MG63 (cell line): ENCODE results near the gene CYB5R3. TPM values are rescaled to one million over a fixed set of nuclear protein-coding genes. Genes with fewer than 3 reads are reported as not detected.

Source experiments
- DNase-seq: peaks from one replicate; pipeline ENCODE4 v3.0.0-alpha.2; 2020
- H3K27me3 ChIP-seq: fragments of 250-450 bp; sonication (Bioruptor Pico); 2 replicates; pipeline ENCODE4 v1.5.1; 2020; ENCODE audit warnings: mild to moderate bottlenecking, moderate library complexity
- H3K36me3 ChIP-seq: fragments of 250-450 bp; sonication (Bioruptor Pico); 2 replicates; pipeline ENCODE4 v1.5.1; 2020; ENCODE audit warnings: mild to moderate bottlenecking, moderate library complexity
- H3K4me3 ChIP-seq: fragments of 250-450 bp; sonication (Bioruptor Pico); 2 replicates; pipeline ENCODE4 v1.5.1; 2020; ENCODE audit warnings: mild to moderate bottlenecking, moderate library complexity
- H3K9me3 ChIP-seq: fragments of 250-450 bp; sonication (Bioruptor Pico); 2 replicates; pipeline ENCODE4 v1.5.1; 2020; ENCODE audit warnings: mild to moderate bottlenecking, moderate library complexity
- total RNA-seq: library from RNA; depleted of rRNA; stranded (reverse); fragments of >200 nt; shearing (Covaris generic); gene quantifications from 2 replicates; pipeline ENCODE4 v1.2.3, GENCODE V29; 2014; ENCODE audit warnings: low replicate concordance

CYB5R3 gene
- total RNA-seq, 1 experiment from 2014 or later = 76.3 TPM

DNA sequence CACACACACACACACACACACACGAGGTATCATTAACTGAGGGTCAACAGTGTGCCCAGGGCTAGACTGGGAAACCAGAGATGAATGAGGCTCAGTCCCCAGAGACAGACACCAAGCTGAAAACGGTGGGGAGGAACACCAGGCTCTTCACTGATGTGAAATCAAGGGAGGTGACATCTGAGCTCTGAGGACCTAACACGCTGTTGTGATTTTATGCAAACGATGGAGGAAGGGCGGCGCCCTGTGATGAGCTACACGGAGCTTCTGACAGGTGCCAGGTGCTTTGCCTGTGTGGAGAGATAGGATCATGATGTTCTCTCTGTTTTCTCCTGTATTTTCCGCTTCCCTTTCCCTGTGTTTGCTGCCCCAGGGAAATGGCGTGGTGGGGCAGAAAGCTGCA, 6.5 kb upstream of the CYB5R3 start:
- DNase-seq = no peak
- Histone ChIP-seq H3K4me3 (no peak overlapping the region), H3K27me3 (no peaks in the 10 kb centered on the region), H3K9me3 (no peaks in the 10 kb centered on the region), H3K36me3 (no peaks in the 10 kb centered on the region)

DNA sequence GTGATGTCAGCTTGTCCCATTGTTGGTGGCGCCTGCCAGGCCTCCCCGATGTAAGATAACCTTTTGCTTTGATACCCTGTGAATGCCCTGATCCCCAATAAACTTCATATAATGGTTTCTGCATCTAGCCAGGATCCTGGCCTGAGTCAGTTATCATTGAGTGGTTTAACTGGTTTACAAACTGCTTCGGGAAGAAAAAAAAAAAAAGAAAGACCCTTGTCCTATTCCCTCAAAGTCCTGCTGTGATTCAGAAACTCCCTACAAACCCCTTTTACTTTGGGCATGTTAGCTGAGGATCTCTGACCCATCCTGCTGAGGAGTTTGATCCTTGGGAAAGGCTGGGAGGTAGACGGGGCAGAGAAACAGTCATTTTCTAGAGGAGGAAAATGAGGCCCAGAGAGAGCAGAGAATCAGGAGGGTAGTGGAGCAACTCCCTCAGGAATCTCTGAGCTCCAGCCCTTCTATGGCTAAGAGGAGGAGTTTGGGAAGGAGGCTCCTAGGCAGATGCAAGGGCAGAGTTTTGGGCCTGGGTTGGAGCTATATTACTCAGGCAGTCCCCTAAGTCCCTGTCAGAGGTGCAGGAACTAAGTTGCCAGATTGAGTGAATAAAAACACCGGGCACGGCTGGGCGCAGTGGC, 5.4 kb upstream of the CYB5R3 start:
- H3K9me3 ChIP-seq = no peaks in the 10 kb centered on the region
- no peak for DNase-seq
- H3K36me3 ChIP-seq = no peaks in the 10 kb centered on the region

DNA sequence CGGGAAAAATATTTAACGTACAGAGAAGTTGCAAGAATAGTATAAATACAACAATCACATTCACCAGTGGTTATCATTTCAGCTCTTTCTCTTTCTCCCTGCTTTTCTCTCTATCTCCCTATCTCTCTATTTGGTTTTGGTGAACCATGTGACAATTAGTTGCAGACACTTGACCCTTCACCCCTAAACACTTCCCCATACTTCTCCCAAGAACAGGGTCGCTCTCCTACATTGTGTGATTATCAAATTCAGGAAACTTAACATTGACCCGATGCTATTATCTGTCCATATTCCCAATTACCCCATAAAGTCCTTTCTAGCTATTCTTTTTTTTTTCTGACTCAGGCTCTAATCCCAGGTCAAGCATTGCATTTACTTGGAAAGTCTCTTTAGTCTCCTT, 4.8 kb upstream of the CYB5R3 start:
- no peaks in the 10 kb centered on the region for H3K36me3 ChIP-seq
- no peak overlapping the region for H3K4me3 ChIP-seq
- DNase-seq = no peak

More for the DNA sequence above, 5.4 kb upstream of the CYB5R3 start:
- Histone ChIP-seq H3K4me3 (no peak overlapping the region), H3K27me3 (no peaks in the 10 kb centered on the region)

DNA sequence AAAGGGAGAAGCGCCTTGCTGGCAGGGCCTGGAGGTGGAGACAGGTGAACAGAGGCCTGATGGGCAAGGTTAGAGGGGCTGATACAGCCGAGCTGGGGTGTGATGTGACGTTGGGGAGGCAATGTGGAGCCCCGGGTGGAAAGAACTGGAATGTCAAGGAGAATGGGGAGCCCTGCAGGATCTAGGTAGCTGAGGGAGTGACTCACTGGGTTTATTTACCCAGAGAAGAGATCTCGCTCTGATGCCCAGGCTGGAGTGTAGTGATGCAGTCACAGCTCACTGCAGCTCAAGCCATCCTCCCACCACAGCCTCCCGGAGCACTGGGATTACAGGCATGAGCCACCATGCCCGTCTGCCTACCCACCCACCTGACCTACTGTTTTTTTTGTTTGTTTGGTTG, 1.9 kb upstream of the CYB5R3 start:
- H3K27me3 ChIP-seq = no peaks in the 10 kb centered on the region
- no peaks in the 10 kb centered on the region for H3K9me3 ChIP-seq
- H3K36me3 ChIP-seq = peaks cover 3% of the 10 kb centered on the region
- peak; percentile 48 for DNase-seq
- H3K4me3 ChIP-seq = no peak overlapping the region

More for the DNA sequence above, 4.8 kb upstream of the CYB5R3 start:
- no peaks in the 10 kb centered on the region for H3K27me3 ChIP-seq
- H3K9me3 ChIP-seq = no peaks in the 10 kb centered on the region

DNA sequence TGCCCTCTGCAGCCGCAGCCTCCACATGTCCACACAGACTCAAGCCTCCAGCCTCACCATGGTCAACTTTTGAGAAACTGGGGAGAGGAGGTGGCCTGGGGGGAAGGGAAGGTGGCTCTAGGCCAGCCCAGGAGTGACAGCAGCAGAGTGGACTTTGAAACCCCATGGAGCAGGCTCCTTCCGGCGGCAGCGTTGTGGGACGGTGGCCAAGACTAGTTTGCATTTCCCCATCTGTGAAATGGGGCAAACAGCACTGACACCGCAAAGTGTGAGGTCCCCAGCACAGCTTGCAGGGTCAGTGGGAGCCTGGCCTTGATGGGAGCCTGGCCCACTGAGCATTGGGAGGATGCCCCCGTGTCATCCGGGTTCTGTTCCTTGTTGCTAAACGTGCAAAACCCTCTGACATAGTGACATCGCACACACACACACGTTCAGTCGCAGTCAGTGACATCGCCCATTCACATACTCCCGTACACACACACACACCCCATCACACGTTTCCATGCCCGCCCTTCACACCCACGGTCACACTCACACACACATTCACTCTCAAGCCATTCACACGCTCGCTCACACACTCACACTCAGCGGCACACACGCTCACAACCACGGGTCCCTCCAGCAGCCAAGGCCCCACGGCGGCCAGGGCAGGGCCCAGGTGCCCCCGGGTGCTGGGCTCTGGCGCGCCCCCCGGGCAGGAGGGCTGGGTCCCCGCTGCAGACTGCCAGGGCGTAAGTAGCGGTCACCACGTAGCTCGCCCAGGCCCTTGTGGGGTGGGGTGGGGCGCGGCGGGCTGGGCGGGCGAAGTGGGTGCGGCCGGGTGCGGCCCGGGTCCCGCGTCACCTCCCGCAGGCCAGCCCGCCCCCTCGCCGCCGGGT, 585 bp downstream of the CYB5R3 start:
- H3K9me3 ChIP-seq = no peaks in the 10 kb centered on the region
- H3K4me3 ChIP-seq = peak overlapping the region; percentile 82
- no peaks in the 10 kb centered on the region for H3K27me3 ChIP-seq
- peaks cover 13% of the 10 kb centered on the region for H3K36me3 ChIP-seq
- DNase-seq = peak; percentile 73

DNA sequence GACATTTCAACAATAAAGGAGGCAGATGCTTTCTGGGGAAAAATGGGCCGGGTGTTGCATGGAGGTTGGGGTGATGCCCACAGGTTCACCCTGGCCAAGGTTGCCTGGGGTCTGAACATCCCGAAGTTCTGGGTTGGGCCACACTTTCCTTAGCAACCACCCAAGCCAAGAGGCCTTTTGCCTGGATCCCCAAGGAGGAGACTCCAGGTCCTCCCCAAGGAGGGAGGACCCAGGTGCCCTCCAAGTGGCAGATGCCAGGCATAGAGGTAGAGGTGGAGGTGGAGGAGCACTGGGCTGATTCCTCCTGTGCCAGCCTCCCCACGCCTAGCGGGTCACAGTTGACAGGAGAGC, 1.2 kb downstream of the CYB5R3 start:
- no peak for DNase-seq
- Histone ChIP-seq H3K4me3 (peak overlapping the region; percentile 82), H3K36me3 (peaks cover 15% of the 10 kb centered on the region), H3K9me3 (no peaks in the 10 kb centered on the region), H3K27me3 (no peaks in the 10 kb centered on the region)

DNA sequence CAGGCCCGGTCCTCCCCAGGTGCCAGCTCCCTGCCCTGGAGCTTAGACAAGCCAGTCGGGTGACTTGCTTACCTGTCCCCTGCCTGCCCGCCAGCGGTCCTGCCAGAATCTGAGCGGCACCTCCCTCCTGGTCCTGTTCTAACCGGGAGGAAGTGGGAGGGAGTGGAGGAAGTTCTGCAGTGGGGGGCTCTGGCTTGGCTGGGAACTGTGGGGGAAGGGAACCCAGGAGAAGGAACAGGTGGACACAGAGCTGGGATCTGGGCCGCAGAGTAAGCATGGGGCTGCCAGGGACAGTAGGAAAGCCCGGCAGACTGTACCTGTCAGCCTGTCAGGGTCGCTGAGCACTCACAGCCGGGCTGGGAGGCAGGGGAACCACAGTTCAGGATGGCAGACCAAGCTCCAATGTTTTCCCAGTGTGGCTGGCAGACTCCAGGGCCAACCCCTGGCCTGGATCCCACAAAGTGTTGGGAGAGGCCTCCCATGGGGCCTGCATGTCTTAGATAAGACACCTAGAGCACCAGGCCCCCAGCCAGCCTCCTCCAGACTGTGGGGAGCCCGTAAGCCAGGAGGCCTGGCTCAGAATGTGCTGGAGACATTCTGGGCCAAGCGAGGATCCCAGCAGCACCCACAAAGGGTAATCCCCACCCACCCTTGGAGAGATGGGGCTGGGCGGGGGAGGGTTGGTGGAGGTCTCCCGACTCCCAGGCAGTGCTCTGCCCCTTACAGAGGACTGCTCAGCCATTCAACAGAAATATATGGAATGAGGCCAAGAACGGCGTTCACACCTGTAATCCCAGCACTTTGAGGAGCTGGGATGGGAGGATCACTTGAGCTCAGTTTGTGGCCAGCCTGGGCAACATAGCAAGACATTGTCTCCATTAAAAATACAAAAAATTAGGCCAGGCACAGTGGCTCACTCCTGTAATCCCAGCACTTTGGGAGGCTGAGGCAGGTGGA, 2.3 kb downstream of the CYB5R3 start:
- H3K9me3 ChIP-seq = no peaks in the 10 kb centered on the region
- no peaks in the 10 kb centered on the region for H3K27me3 ChIP-seq
- peaks cover 15% of the 10 kb centered on the region for H3K36me3 ChIP-seq
- peak; percentile 80 for DNase-seq
- 0 out of 2 replicates have a peak overlapping the region, but pooled peaks have one; percentile 12 for H3K4me3 ChIP-seq

DNA sequence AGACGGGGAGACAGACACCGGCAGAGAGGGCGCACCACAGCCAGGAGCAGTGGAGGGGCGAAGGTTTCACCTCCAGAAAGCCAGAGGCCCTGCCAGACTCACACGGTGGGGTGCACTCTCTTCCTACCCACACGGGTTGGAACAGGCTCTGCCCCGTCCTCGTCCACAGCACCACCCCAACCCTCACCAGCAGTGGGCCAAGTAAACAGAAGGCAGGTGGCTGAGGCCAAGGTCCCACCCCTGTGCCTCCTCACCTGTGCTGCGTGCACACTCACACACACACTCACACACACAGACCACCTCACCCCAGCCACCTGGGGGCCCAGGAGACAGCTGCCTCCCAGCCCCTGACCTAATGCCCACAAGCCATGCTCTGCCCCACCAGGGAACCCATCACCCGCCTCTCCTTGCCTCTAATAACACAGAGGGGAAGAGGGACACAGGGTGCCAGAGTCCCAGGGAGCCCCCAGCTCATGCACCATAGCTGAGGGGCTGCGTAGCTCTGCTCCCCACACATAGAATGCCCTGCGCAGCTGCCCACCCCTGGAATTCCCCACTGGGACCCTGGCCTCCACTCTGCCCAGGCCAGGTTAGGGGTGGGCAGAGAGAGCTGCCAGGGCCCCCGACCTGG, 3.1 kb downstream of the CYB5R3 start:
- H3K27me3 ChIP-seq = no peaks in the 10 kb centered on the region
- no peak overlapping the region for H3K4me3 ChIP-seq
- no peaks in the 10 kb centered on the region for H3K9me3 ChIP-seq
- no peak for DNase-seq
- peaks cover 19% of the 10 kb centered on the region for H3K36me3 ChIP-seq

DNA sequence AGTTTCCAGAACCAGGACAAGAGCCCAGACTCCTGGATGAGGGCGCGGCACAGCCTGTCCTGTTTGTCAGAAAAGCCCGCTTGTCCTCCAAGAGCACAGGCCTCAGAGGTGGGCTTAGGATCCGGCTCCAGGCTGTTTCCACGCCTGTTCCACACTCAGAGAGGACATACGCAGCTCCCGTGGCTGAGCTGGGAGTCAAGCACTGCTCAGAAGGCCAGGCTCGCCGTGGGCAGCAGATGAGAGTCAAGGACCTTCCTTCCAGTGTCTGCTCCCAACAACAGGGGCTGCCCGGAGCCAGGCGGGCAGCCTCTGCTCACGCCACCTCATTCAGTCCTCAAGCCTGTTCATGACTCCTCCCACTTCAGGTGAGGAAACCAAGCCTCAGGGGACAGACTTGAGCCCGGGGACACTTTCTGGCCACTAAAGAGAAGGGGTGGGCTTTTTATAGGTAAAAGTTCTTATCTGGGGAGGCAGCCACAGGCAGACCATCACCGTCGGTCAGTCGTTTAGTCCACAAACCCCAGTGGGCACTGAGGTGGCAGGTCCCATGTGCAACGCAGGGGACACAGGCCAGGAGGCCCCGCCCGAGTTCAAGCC, 3.8 kb downstream of the CYB5R3 start:
- no peak overlapping the region for H3K4me3 ChIP-seq
- DNase-seq = no peak
- H3K27me3 ChIP-seq = no peaks in the 10 kb centered on the region
- H3K36me3 ChIP-seq = peaks cover 21% of the 10 kb centered on the region
- no peaks in the 10 kb centered on the region for H3K9me3 ChIP-seq

DNA sequence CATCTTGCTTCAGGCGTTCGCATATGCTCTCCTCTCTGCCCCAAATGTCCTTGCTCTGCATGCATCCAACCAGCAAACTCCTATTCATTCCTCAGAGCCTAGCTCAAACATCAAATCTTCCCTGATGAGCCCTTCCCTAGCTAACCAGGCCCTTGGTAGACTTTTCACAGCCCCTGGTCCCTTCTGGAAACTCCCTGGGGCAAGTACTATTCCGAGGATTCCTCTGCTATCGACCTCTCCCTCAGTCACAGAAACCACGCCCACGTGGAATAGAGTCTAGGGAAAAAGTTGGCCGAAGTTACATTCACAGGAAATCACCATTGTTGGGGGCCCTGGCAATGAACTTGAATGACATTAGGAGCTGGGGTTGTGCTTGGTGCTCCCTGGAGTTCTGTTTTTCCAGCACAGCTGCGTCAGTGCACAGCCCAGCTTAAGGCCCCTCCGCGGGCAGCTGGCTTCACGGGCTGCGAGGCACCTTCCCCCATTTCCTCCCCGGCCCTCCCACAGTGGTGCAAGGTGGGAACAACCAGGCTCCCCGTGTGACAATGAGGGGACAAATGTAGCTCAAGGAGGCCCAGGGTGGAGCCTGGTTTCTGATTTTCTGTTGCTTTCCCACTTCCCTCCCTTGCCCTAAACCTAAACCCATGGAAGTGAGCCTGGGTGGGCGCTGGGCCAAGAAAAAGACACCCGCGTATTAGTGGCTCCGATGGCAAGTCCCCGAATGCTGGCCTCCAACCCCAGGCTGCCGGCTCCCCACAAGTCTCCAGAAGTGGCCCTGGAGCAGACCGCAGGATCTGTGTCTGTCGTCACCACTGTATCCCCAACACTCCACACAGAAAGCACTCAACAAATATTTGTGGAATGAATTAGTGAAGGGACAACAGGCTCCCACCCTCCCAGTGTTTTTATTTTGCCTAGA, 4.5 kb downstream of the CYB5R3 start:
- Histone ChIP-seq H3K36me3 (peaks cover 22% of the 10 kb centered on the region), H3K4me3 (no peak overlapping the region), H3K9me3 (no peaks in the 10 kb centered on the region), H3K27me3 (no peaks in the 10 kb centered on the region)
- peak; percentile 49 for DNase-seq

DNA sequence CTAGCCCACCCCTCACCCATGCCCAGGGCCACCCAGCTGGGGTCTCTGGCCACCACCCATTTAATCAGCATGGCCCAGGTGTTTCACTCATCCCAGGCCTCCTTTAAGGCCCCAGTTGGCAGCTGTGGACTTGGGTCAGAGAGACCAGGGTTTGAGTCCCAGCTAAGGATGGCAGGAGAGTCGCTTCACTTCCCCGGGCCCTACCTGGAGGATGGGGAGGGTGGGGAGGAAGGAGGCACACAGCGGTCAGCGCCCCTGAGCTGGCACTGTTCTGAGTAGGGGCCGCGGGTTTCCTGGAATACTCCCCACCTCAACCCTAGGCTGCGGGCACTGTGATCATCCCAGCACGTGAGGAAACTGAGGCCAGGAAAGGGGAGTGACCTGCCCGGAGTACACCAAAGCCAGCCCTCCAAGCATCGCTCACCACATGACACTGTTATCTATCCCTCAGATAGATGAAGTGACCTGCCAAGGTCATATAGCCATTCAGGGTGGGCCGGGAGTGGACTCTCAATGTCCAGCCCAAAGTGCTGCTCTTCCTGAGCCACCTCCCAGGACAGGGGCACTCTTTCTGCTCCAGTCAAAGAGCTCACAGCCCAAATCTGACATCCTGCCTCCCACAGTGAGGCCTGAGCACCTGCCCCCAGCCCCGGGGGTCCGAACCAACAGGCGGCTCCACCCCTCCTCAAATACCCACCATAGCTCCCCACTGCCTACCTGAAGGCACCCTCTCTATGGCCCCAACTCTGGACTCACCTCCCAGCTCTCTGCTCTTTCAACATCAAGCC, 5.4 kb downstream of the CYB5R3 start:
- H3K4me3 ChIP-seq = no peak overlapping the region
- H3K9me3 ChIP-seq = no peaks in the 10 kb centered on the region
- no peak for DNase-seq
- H3K36me3 ChIP-seq = peaks cover 22% of the 10 kb centered on the region
- no peaks in the 10 kb centered on the region for H3K27me3 ChIP-seq

DNA sequence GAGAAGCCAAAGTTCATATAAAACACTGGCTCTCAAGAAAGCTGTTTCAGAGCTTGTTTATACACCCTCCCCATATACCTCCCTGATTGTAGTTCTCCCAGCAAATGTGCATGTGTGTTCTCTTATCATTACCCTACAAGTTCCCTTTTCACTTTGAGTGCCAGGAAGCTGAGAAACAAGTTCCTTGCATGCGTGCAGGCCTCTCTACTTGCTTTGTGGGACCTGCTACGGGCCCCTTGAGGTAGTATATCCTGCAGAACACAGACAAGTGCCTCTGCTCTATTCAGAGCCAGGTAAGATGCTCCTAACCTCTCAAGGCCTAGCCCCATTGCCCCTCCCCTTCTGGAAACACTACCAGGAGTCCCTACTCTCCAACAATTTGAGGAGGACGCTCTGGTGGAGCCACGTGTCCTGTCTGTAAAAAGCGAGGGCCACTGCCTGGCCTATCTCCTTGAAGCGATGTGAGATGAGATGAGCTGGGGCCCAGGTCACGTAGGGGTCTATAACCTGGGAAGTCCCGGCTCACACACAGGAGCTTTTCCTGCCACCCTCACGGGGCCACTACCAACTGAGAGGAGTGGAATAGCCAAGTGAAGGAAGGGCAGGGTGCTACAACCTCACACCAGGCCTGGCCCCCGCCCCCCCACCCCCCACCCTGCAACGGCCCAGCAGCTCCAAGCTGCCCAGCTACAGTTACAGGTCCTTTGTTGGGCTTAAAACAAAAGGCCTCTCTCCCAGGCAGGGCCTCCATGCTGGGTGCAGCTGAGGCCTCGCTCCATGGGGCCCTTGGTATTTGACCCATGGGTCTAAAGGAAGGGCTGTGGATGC, 6.2 kb downstream of the CYB5R3 start:
- Histone ChIP-seq H3K36me3 (peaks cover 22% of the 10 kb centered on the region), H3K9me3 (no peaks in the 10 kb centered on the region), H3K27me3 (no peaks in the 10 kb centered on the region), H3K4me3 (no peak overlapping the region)
- DNase-seq = no peak

DNA sequence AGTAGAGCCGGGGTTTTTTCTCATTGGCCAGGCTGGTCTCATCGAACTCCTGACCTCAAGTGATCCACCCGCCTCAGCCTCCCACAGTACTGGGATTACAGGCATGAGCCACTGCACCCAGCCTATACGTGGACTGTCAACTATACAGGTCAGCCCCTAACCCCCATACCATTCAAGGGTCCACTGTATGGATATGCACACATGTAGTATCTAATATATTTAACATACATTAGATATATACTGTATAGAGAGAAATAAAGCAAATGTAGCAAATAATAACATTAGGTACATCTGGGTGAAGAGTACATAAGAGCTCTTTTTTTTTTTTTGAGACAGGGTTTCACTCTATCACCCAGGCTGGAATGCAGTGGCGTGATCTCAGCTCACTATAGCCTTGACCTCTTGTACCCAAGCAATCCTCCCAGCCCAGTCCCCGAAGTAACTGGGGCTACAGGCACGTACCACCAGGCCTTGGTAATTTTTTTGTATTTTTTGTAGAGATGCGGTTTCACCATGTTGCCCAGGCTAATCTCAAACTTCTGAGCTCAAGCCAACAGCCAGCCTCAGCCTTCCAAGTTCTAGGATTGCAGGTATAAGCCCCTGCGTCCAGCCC, 7.3 kb downstream of the CYB5R3 start:
- peaks cover 29% of the 10 kb centered on the region for H3K36me3 ChIP-seq
- H3K9me3 ChIP-seq = no peaks in the 10 kb centered on the region
- no peak overlapping the region for H3K4me3 ChIP-seq
- DNase-seq = no peak
- no peaks in the 10 kb centered on the region for H3K27me3 ChIP-seq
